ENCODE results near the gene CDH11.

The CDH11 gene

GRCh38 chr16:65065031-65065430, 56.8 kb downstream of the CDH11 start:
- Histone ChIP-seq H3K27me3 (ENCODE audit: insufficient read depth, low read length) (no peaks in the 10 kb centered on the region), H3K4me2 (ENCODE audit: low read length) (no peak overlapping the region), H3K4me1 (ENCODE audit: insufficient read depth, low read length, severe bottlenecking) (no peaks in the 10 kb centered on the region), H3K79me2 (ENCODE audit: insufficient read depth, low read length) (no peaks in the 10 kb centered on the region), H2AFZ (ENCODE audit: low read length) (no peak overlapping the region), H4K20me1 (ENCODE audit: insufficient read depth, low read length) (no peaks in the 10 kb centered on the region), H3K4me3 (ENCODE audit: low read depth, low read length, poor library complexity, severe bottlenecking) (no peak overlapping the region), H3F3A (ENCODE audit: insufficient read depth, low read length) (no peaks in the 10 kb centered on the region), H3K9ac (ENCODE audit: low read length) (no peak overlapping the region), H3K27ac (ENCODE audit: low read depth, low read length, poor library complexity, severe bottlenecking) (no peak overlapping the region), H3K36me3 (ENCODE audit: insufficient read depth, low read length) (no peaks in the 10 kb centered on the region), H3K9me2 (ENCODE audit: low read depth, low read length) (no peaks in the 10 kb centered on the region), H3K9me3 (ENCODE audit: low read length) (no peaks in the 10 kb centered on the region)
- TF ChIP-seq CTCF (IDR thresholded peaks at IDR 0.05; ENCODE audit: low read length) (no peak), EZH2 (IDR thresholded peaks at IDR 0.05; ENCODE audit: borderline replicate concordance, low read length) (no peak)

GRCh38 chr16:65064131-65064530, 57.7 kb downstream of the CDH11 start:
- H3K4me3 ChIP-seq (ENCODE audit: low read depth, low read length, poor library complexity, severe bottlenecking) = no peak overlapping the region
- no peaks in the 10 kb centered on the region for H3K9me3 ChIP-seq (ENCODE audit: low read length)
- no peaks in the 10 kb centered on the region for H3K9me2 ChIP-seq (ENCODE audit: low read depth, low read length)
- no peaks in the 10 kb centered on the region for H3K79me2 ChIP-seq (ENCODE audit: insufficient read depth, low read length)
- no peak overlapping the region for H2AFZ ChIP-seq (ENCODE audit: low read length)
- TF ChIP-seq CTCF (IDR thresholded peaks at IDR 0.05; ENCODE audit: low read length) (no peak), EZH2 (IDR thresholded peaks at IDR 0.05; ENCODE audit: borderline replicate concordance, low read length) (no peak)
- no peak overlapping the region for H3K27ac ChIP-seq (ENCODE audit: low read depth, low read length, poor library complexity, severe bottlenecking)
- no peaks in the 10 kb centered on the region for H3K4me1 ChIP-seq (ENCODE audit: insufficient read depth, low read length, severe bottlenecking)
- no peaks in the 10 kb centered on the region for H3F3A ChIP-seq (ENCODE audit: insufficient read depth, low read length)
- no peak overlapping the region for H3K4me2 ChIP-seq (ENCODE audit: low read length)
- no peak overlapping the region for H3K9ac ChIP-seq (ENCODE audit: low read length)
- H4K20me1 ChIP-seq (ENCODE audit: insufficient read depth, low read length) = no peaks in the 10 kb centered on the region
- no peaks in the 10 kb centered on the region for H3K36me3 ChIP-seq (ENCODE audit: insufficient read depth, low read length)
- H3K27me3 ChIP-seq (ENCODE audit: insufficient read depth, low read length) = no peaks in the 10 kb centered on the region

GRCh38 chr16:65062736-65063583, 58.9 kb downstream of the CDH11 start:
- no peaks in the 10 kb centered on the region for H3K9me2 ChIP-seq (ENCODE audit: low read depth, low read length)
- TF ChIP-seq EZH2 (IDR thresholded peaks at IDR 0.05; ENCODE audit: borderline replicate concordance, low read length) (no peak), CTCF (IDR thresholded peaks at IDR 0.05; ENCODE audit: low read length) (no peak)
- no peaks in the 10 kb centered on the region for H3K4me1 ChIP-seq (ENCODE audit: insufficient read depth, low read length, severe bottlenecking)
- H3K27ac ChIP-seq (ENCODE audit: low read depth, low read length, poor library complexity, severe bottlenecking) = no peak overlapping the region
- H3K27me3 ChIP-seq (ENCODE audit: insufficient read depth, low read length) = no peaks in the 10 kb centered on the region
- H3K4me2 ChIP-seq (ENCODE audit: low read length) = no peak overlapping the region
- no peaks in the 10 kb centered on the region for H3K79me2 ChIP-seq (ENCODE audit: insufficient read depth, low read length)
- H3K36me3 ChIP-seq (ENCODE audit: insufficient read depth, low read length) = no peaks in the 10 kb centered on the region
- no peak overlapping the region for H2AFZ ChIP-seq (ENCODE audit: low read length)
- no peak overlapping the region for H3K4me3 ChIP-seq (ENCODE audit: low read depth, low read length, poor library complexity, severe bottlenecking)
- no peak overlapping the region for H3K9ac ChIP-seq (ENCODE audit: low read length)
- H4K20me1 ChIP-seq (ENCODE audit: insufficient read depth, low read length) = no peaks in the 10 kb centered on the region
- H3K9me3 ChIP-seq (ENCODE audit: low read length) = no peaks in the 10 kb centered on the region
- no peaks in the 10 kb centered on the region for H3F3A ChIP-seq (ENCODE audit: insufficient read depth, low read length)
